ENCODE results near the gene TPBGL. TPM values are rescaled to one million over a fixed set of nuclear protein-coding genes. Genes with fewer than 3 reads are reported as not detected.
"Not testable (repeated sequence)": the region's sequence is repeated elsewhere in the genome, so short reads cannot be mapped to it uniquely, and the experiment has no call there.

Gene TPBGL
- polyA plus RNA-seq, 6 donors from 2014 or later = not detected

- H3K9me3 Mint-ChIP-seq = no peaks in the 10 kb centered on the region
- no peaks in the 10 kb centered on the region for H3K36me3 Mint-ChIP-seq
- no peak for ATAC-seq (ENCODE audit: low read depth in 2 of 2)
- peaks cover 25 to 30% (median 28%) of the 10 kb centered on the region in 3 donors for H3K4me1 Mint-ChIP-seq
- no peak overlapping the region for H3K4me3 Mint-ChIP-seq
- H3K27me3 Mint-ChIP-seq = no peaks in the 10 kb centered on the region
- no peak for DNase-seq
- H3K27ac Mint-ChIP-seq = peak overlapping the region in 4 of 6 donors; percentile 28 to 81 (median 47)
These were observed 33.1 kb downstream of the TPBGL start for GRCh38 chr11:75273411-75274391.

GRCh38 chr11:75274716-75275115 is 34.1 kb downstream of the TPBGL start:
- not testable (repeated sequence) for DNase-seq; ATAC-seq (ENCODE audit: low read depth in 2 of 2); H3K9me3 Mint-ChIP-seq; H3K27me3 Mint-ChIP-seq; H3K4me3 Mint-ChIP-seq; H3K27ac Mint-ChIP-seq; H3K36me3 Mint-ChIP-seq
- peaks cover 28 to 30% (median 28%) of the 10 kb centered on the region in 3 donors for H3K4me1 Mint-ChIP-seq

GRCh38 chr11:75275581-75275980 is 35.0 kb downstream of the TPBGL start:
- ATAC-seq (ENCODE audit: low read depth in 2 of 2) = peak; percentile 87 to 95
- Mint-ChIP-seq H3K36me3 (no peaks in the 10 kb centered on the region), H3K4me3 (peak overlapping the region; percentile 3 to 90 (median 82)), H3K9me3 (no peaks in the 10 kb centered on the region), H3K27me3 (peaks cover 0 to 1% (median 0%) of the 10 kb centered on the region in 3 donors), H3K27ac (peak overlapping the region in 5 of 6 donors; percentile 41 to 82 (median 73)), H3K4me1 (peaks cover 28 to 31% (median 30%) of the 10 kb centered on the region in 3 donors)
- DNase-seq = peak; percentile 40

- Mint-ChIP-seq H3K9me3 (no peaks in the 10 kb centered on the region), H3K36me3 (no peaks in the 10 kb centered on the region), H3K27me3 (peaks cover 0 to 7% (median 0%) of the 10 kb centered on the region in 3 donors), H3K27ac (peak overlapping the region in 4 of 6 donors; percentile 48 to 79 (median 66)), H3K4me1 (peaks cover 28 to 29% (median 28%) of the 10 kb centered on the region in 3 donors), H3K4me3 (peak overlapping the region in 3 of 8 donors; percentile 28 to 89 (median 88))
- ATAC-seq (ENCODE audit: low read depth in 2 of 2) (no peak), DNase-seq (no peak)
These were observed 35.6 kb downstream of the TPBGL start for GRCh38 chr11:75276186-75276585.

GRCh38 chr11:75276686-75277085 is 36.1 kb downstream of the TPBGL start:
- peaks cover 0 to 8% (median 0%) of the 10 kb centered on the region in 3 donors for H3K27me3 Mint-ChIP-seq
- no peaks in the 10 kb centered on the region for H3K9me3 Mint-ChIP-seq
- ATAC-seq (ENCODE audit: low read depth in 2 of 2) = no peak
- peaks cover 24 to 28% (median 25%) of the 10 kb centered on the region in 3 donors for H3K4me1 Mint-ChIP-seq
- no peak for DNase-seq
- H3K4me3 Mint-ChIP-seq = peak overlapping the region in 4 of 8 donors; percentile 28 to 88 (median 48)
- peak overlapping the region in 3 of 6 donors; percentile 56 to 79 (median 73) for H3K27ac Mint-ChIP-seq
- no peaks in the 10 kb centered on the region for H3K36me3 Mint-ChIP-seq

- ATAC-seq (ENCODE audit: low read depth in 2 of 2) (no peak), DNase-seq (no peak)
- peaks cover 0 to 8% (median 0%) of the 10 kb centered on the region in 3 donors for H3K27me3 Mint-ChIP-seq
- peak overlapping the region in 4 of 6 donors; percentile 56 to 84 (median 68) for H3K27ac Mint-ChIP-seq
- H3K36me3 Mint-ChIP-seq = no peaks in the 10 kb centered on the region
- peaks cover 22 to 25% (median 25%) of the 10 kb centered on the region in 3 donors for H3K4me1 Mint-ChIP-seq
- H3K4me3 Mint-ChIP-seq = no peak overlapping the region
- H3K9me3 Mint-ChIP-seq = no peaks in the 10 kb centered on the region
These were observed 36.7 kb downstream of the TPBGL start for GRCh38 chr11:75277211-75277805.

GRCh38 chr11:75277991-75278790 is 37.6 kb downstream of the TPBGL start:
- peaks cover 16 to 25% (median 21%) of the 10 kb centered on the region in 3 donors for H3K4me1 Mint-ChIP-seq
- H3K27me3 Mint-ChIP-seq = peaks cover 0 to 8% (median 0%) of the 10 kb centered on the region in 3 donors
- no peaks in the 10 kb centered on the region for H3K9me3 Mint-ChIP-seq
- no peak overlapping the region for H3K4me3 Mint-ChIP-seq
- H3K27ac Mint-ChIP-seq = no peak overlapping the region
- no peaks in the 10 kb centered on the region for H3K36me3 Mint-ChIP-seq
- ATAC-seq (ENCODE audit: low read depth in 2 of 2) = no peak
- no peak for DNase-seq

GRCh38 chr11:75279273-75279672 is 38.7 kb downstream of the TPBGL start:
- no peak overlapping the region for H3K4me3 Mint-ChIP-seq
- H3K9me3 Mint-ChIP-seq = no peaks in the 10 kb centered on the region
- H3K36me3 Mint-ChIP-seq = no peaks in the 10 kb centered on the region
- DNase-seq = no peak
- peaks cover 0 to 8% (median 0%) of the 10 kb centered on the region in 3 donors for H3K27me3 Mint-ChIP-seq
- no peak for ATAC-seq (ENCODE audit: low read depth in 2 of 2)
- peak overlapping the region in 2 of 6 donors; percentile 32 to 47 for H3K27ac Mint-ChIP-seq
- H3K4me1 Mint-ChIP-seq = peaks cover 16 to 22% (median 19%) of the 10 kb centered on the region in 3 donors

GRCh38 chr11:75280227-75280701 is 39.7 kb downstream of the TPBGL start:
- H3K27ac Mint-ChIP-seq = peak overlapping the region in 1 of 6 donors; percentile 4
- H3K4me1 Mint-ChIP-seq = peaks cover 15 to 21% (median 16%) of the 10 kb centered on the region in 3 donors
- no peaks in the 10 kb centered on the region for H3K9me3 Mint-ChIP-seq
- ATAC-seq (ENCODE audit: low read depth in 2 of 2) = peak; percentile 43 to 68
- H3K36me3 Mint-ChIP-seq = no peaks in the 10 kb centered on the region
- peaks cover 0 to 8% (median 0%) of the 10 kb centered on the region in 3 donors for H3K27me3 Mint-ChIP-seq
- DNase-seq = peak; percentile 56
- no peak overlapping the region for H3K4me3 Mint-ChIP-seq

GRCh38 chr11:75280770-75281468 is 40.3 kb downstream of the TPBGL start:
- no peak overlapping the region for H3K4me3 Mint-ChIP-seq
- no peaks in the 10 kb centered on the region for H3K36me3 Mint-ChIP-seq
- H3K27ac Mint-ChIP-seq = no peak overlapping the region
- no peak for DNase-seq
- peaks cover 0 to 8% (median 0%) of the 10 kb centered on the region in 3 donors for H3K27me3 Mint-ChIP-seq
- no peak for ATAC-seq (ENCODE audit: low read depth in 2 of 2)
- H3K9me3 Mint-ChIP-seq = no peaks in the 10 kb centered on the region
- peaks cover 9 to 15% (median 9%) of the 10 kb centered on the region in 3 donors for H3K4me1 Mint-ChIP-seq

GRCh38 chr11:75281469-75282095 is 41.0 kb downstream of the TPBGL start:
- DNase-seq = no peak
- H3K4me3 Mint-ChIP-seq = no peak overlapping the region
- H3K4me1 Mint-ChIP-seq = peaks cover 2 to 8% (median 3%) of the 10 kb centered on the region in 3 donors
- ATAC-seq (ENCODE audit: low read depth in 2 of 2) = no peak
- H3K27ac Mint-ChIP-seq = no peak overlapping the region
- H3K9me3 Mint-ChIP-seq = no peaks in the 10 kb centered on the region
- H3K36me3 Mint-ChIP-seq = no peaks in the 10 kb centered on the region
- peaks cover 0 to 8% (median 0%) of the 10 kb centered on the region in 3 donors for H3K27me3 Mint-ChIP-seq

- Mint-ChIP-seq H3K9me3 (no peaks in the 10 kb centered on the region), H3K4me3 (no peak overlapping the region), H3K27ac (no peak overlapping the region), H3K27me3 (peaks cover 0 to 8% (median 0%) of the 10 kb centered on the region in 3 donors), H3K4me1 (peaks cover 0 to 7% (median 0%) of the 10 kb centered on the region in 3 donors), H3K36me3 (no peaks in the 10 kb centered on the region)
- no peak for ATAC-seq (ENCODE audit: low read depth in 2 of 2)
- DNase-seq = no peak
These were observed 42.9 kb downstream of the TPBGL start for GRCh38 chr11:75283391-75283931.
